ENCODE results near the gene DNM3. TPM values are rescaled to one million over a fixed set of nuclear protein-coding genes. Genes with fewer than 3 reads are reported as not detected.

Gene DNM3
- total RNA-seq, 6 experiments from 2014 or later: 0.25 to 0.73 (median 0.39) TPM

DNA sequence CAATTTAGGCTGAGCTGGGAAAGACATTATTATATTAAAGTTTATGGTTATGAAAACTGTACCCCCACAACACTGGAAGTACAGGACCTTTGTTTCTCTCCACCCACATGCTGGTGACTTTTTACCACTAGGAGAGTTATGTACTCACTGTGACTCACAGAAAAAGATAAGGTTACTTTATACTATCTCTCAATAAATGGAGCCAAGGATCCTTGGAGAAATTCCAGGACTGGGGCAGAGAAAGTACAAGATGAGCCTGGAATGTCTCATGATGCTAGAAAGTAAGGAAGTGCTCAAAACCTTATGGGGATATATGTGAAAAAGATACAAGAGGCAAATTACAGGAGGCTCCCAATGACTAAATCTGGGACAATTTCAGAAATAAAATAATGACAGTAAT, 515.3 kb downstream of the DNM3 start:
- H3K27ac Mint-ChIP-seq: peak overlapping the region; percentile 12; the same call in 1 of the 2 replicates
- H3K9me3 Mint-ChIP-seq: no peaks in the 10 kb centered on the region
- H3K4me3 Mint-ChIP-seq: 0 out of 2 replicates have a peak overlapping the region, but pooled peaks have one; percentile 2
- TF ChIP-seq, protein P1, sequence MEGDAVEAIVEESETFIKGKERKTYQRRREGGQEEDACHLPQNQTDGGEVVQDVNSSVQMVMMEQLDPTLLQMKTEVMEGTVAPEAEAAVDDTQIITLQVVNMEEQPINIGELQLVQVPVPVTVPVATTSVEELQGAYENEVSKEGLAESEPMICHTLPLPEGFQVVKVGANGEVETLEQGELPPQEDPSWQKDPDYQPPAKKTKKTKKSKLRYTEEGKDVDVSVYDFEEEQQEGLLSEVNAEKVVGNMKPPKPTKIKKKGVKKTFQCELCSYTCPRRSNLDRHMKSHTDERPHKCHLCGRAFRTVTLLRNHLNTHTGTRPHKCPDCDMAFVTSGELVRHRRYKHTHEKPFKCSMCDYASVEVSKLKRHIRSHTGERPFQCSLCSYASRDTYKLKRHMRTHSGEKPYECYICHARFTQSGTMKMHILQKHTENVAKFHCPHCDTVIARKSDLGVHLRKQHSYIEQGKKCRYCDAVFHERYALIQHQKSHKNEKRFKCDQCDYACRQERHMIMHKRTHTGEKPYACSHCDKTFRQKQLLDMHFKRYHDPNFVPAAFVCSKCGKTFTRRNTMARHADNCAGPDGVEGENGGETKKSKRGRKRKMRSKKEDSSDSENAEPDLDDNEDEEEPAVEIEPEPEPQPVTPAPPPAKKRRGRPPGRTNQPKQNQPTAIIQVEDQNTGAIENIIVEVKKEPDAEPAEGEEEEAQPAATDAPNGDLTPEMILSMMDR (IDR thresholded peaks at IDR 0.05): peak; percentile 34; the same call in 1 of the 2 replicates
- no peaks in the 10 kb centered on the region for H3K36me3 Mint-ChIP-seq (ENCODE audit: low read depth)
- DNase-seq: peak; percentile 83
- no peaks in the 10 kb centered on the region for H3K27me3 Mint-ChIP-seq (ENCODE audit: insufficient read depth)
- H3K4me1 Mint-ChIP-seq (ENCODE audit: low read depth): peaks cover 85% of the 10 kb centered on the region

DNA sequence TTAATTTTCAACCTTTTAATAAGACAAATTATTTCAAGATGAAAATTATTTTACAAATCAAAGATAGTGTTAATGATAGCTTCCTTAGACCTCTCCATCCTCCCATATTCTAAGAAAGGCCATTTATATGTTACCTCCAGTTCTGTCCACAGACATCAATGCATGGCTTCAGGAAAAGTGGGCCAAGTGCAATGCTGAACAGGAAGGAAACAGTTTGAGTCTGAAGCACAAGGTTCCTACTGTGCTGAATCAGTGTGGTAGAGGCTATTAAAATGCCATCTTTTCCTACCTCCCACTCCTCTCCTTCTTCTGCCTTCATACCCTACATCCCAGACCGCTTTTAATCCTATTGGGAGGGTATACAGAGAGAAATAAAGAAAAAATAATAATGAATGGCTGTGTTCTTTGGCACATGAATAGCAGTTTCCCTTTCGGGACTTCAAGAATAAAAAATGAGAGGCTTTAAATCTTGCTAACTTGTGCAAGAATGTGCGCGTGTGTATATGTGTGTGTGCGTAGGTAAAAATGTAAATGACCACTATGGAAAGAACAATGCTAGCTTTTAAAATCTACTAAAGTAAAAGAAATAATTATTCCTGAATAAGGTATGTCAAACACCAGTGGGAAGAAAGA, 516.6 kb downstream of the DNM3 start:
- no peak for DNase-seq
- Mint-ChIP-seq H3K27ac (peak overlapping the region; percentile 86; the same call in 1 of the 2 replicates), H3K4me1 (ENCODE audit: low read depth) (peaks cover 73% of the 10 kb centered on the region), H3K27me3 (ENCODE audit: insufficient read depth) (no peaks in the 10 kb centered on the region), H3K36me3 (ENCODE audit: low read depth) (no peaks in the 10 kb centered on the region), H3K9me3 (no peaks in the 10 kb centered on the region), H3K4me3 (peak overlapping the region; percentile 75; the same call in 1 of the 2 replicates)
- TF ChIP-seq, protein P1 (IDR thresholded peaks at IDR 0.05): no peak

DNA sequence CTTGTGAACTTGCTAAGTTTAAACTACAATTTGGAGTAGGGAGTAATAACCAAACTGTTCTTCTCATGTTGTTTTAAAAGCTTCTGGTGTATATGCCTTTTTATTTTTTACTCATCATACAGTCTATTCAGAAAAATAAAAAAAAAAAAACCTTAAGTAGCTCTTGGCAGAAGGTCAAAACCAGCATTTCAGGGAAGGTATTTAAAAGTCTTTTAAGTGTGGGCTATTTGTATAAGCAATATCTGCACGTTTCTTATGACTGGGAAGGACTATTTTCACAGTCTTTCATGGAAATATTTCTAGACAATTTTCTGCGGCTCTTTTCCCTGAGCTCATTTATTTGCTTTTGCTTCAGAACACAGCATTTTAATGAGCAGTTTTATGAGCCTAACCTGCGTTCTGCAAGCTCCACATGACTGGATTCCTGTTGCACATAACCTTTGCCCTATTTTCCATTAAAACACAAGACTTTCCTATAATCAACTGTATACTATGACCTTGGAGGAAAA, 518.2 kb downstream of the DNM3 start:
- H3K36me3 Mint-ChIP-seq (ENCODE audit: low read depth): no peaks in the 10 kb centered on the region
- peak overlapping the region; percentile 75 for H3K4me3 Mint-ChIP-seq
- peaks cover 61% of the 10 kb centered on the region for H3K4me1 Mint-ChIP-seq (ENCODE audit: low read depth)
- H3K27ac Mint-ChIP-seq: peak overlapping the region; percentile 86; the same call in 1 of the 2 replicates
- peak; percentile 69 for DNase-seq
- TF ChIP-seq, protein P1 (IDR thresholded peaks at IDR 0.05): no peak
- H3K27me3 Mint-ChIP-seq (ENCODE audit: insufficient read depth): no peaks in the 10 kb centered on the region
- no peaks in the 10 kb centered on the region for H3K9me3 Mint-ChIP-seq

DNA sequence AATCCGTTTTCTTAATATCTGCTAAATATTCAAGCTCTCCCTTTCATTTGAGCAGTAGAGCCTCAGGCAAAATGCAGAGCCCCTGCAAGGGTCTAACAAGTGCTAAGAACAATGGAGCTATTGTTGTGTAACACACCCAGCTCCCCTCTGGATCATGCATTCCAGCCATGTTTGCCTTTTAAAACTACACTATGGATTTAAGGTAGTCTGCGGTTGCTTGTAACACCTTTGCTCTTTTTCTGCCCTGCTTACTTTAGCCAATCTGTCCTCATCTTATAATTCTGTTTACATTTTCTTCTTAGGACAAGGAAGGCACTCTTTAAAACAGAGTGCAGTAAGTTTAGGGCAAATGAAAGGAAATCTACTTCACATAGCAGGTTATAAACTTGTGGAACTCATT, 519.2 kb downstream of the DNM3 start:
- no peak for DNase-seq
- H3K27me3 Mint-ChIP-seq (ENCODE audit: insufficient read depth): no peaks in the 10 kb centered on the region
- TF ChIP-seq, protein P1 (IDR thresholded peaks at IDR 0.05): no peak
- no peaks in the 10 kb centered on the region for H3K36me3 Mint-ChIP-seq (ENCODE audit: low read depth)
- H3K9me3 Mint-ChIP-seq: no peaks in the 10 kb centered on the region
- peaks cover 52% of the 10 kb centered on the region for H3K4me1 Mint-ChIP-seq (ENCODE audit: low read depth)
- H3K4me3 Mint-ChIP-seq: no peak overlapping the region
- no peak overlapping the region for H3K27ac Mint-ChIP-seq

DNA sequence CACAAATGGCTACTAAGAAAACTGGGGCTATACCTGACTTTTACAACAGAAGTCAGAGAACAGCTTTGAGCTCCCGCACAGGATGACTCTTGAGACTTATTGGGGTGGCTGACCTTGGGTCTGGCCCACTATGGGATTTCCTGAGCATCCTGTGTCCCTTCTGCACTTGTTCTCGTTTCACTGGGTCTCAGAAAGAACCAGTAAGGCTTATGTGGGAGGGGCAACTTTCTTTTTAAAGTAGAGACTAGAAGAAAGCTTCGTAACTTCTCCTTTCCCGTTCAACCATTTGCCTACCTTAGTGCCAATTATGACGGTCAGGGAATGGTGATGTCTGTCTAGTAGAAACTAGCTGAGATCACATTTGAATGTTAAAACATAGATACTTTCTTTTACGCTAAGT, 519.7 kb downstream of the DNM3 start:
- DNase-seq: no peak
- no peak overlapping the region for H3K27ac Mint-ChIP-seq
- TF ChIP-seq, protein P1 (IDR thresholded peaks at IDR 0.05): no peak
- no peaks in the 10 kb centered on the region for H3K36me3 Mint-ChIP-seq (ENCODE audit: low read depth)
- no peak overlapping the region for H3K4me3 Mint-ChIP-seq
- H3K4me1 Mint-ChIP-seq (ENCODE audit: low read depth): peaks cover 47% of the 10 kb centered on the region
- no peaks in the 10 kb centered on the region for H3K27me3 Mint-ChIP-seq (ENCODE audit: insufficient read depth)
- H3K9me3 Mint-ChIP-seq: no peaks in the 10 kb centered on the region

All from HFFc6 (cell line).